Erythroblast (primary cell): ENCODE results near the gene FIBIN.

Experiments used
- GATA1 ChIP-seq: IDR thresholded peaks from 2 replicates; pipeline ENCODE4 v1.6.1; 2011; ENCODE audit warnings: low read depth, mild to moderate bottlenecking, control low read depth, low read length, moderate library complexity
- POLR2A ChIP-seq: IDR thresholded peaks from 2 replicates; pipeline ENCODE4 v1.6.1; 2011; ENCODE audit warnings: mild to moderate bottlenecking, low read length

DNA sequence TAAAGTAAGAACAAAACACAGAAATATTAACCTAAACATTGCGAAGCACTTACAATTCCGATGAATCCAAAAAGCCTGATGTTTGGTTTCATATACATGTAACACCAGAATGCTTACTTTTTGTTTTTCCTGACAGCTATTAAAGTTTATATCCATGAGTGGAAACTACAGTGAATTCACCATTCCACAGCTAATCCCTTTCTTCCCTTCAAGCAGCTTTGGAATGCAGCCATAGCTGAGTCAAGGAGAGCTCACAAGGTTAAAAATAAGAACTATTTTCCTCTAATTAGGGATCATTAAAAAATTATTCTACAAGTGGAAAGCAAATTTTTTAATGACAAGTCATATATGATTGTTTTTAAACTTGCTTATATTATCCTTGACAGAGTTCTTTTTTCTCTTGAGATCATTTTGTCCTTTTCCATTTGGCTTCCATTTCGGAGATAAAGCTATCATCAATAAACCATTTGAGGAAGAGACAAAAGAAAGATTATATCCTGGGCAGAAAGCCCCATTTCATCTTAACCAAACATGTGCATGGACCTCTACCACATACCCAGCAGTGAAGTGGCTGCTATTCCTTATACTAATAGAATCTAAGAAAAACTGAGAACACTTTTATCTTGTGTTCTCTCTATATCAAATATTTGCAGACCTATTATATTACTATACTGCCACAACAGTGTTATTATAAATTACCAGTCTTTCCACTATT is 19.7 kb upstream of the FIBIN start:
- TF ChIP-seq POLR2A, result no peak
- TF ChIP-seq GATA1, result no peak
